HL-60/S4 treated with retinoic acid at 250 ng/mL for 4 days and 3 days (cell line): Measurements from ENCODE around the gene WDR7.

ENCODE experiments used
- in situ Hi-C: fragments of 300-500 bp; cut with MboI; formaldehyde crosslinking; loops from 2 replicates; pipeline ENCODE4 v1.7.0; 2022; ENCODE audit warnings: low sequenced_read_pairs

Gene WDR7

GRCh38 chr18:56721031-56721430, 69.9 kb downstream of the WDR7 start:
- in situ Hi-C loops = no loop called here

- in situ Hi-C loops = no loop called here
Observed at GRCh38 chr18:56721491-56721890, 70.3 kb downstream of the WDR7 start.

GRCh38 chr18:56722518-56722917, 71.4 kb downstream of the WDR7 start:
- in situ Hi-C loops = no loop called here

- in situ Hi-C loops = no loop called here
Observed at GRCh38 chr18:56723068-56723467, 71.9 kb downstream of the WDR7 start.

- in situ Hi-C loops = no loop called here
Observed at GRCh38 chr18:56723706-56724105, 72.5 kb downstream of the WDR7 start.

GRCh38 chr18:56726906-56727305, 75.7 kb downstream of the WDR7 start:
- in situ Hi-C loops = no loop called here

- in situ Hi-C loops = no loop called here
Observed at GRCh38 chr18:56727399-56727798, 76.2 kb downstream of the WDR7 start.

- in situ Hi-C loops = no loop called here
Observed at GRCh38 chr18:56728741-56729140, 77.6 kb downstream of the WDR7 start.

GRCh38 chr18:56738184-56738583, 87.0 kb downstream of the WDR7 start:
- in situ Hi-C loops = no loop called here

GRCh38 chr18:56739731-56740130, 88.6 kb downstream of the WDR7 start:
- in situ Hi-C loops = no loop called here

- in situ Hi-C loops = no loop called here
Observed at GRCh38 chr18:56740645-56741044, 89.5 kb downstream of the WDR7 start.

- in situ Hi-C loops = no loop called here
Observed at GRCh38 chr18:56741685-56742084, 90.5 kb downstream of the WDR7 start.

GRCh38 chr18:56743115-56743514, 92.0 kb downstream of the WDR7 start:
- in situ Hi-C loops = no loop called here

- in situ Hi-C loops = no loop called here
Observed at GRCh38 chr18:56747032-56747658, 96.0 kb downstream of the WDR7 start.

- in situ Hi-C loops = no loop called here
Observed at GRCh38 chr18:56747857-56748256, 96.7 kb downstream of the WDR7 start.

GRCh38 chr18:56748698-56749268, 97.6 kb downstream of the WDR7 start:
- in situ Hi-C loops = no loop called here

GRCh38 chr18:56756966-56757365, 105.8 kb downstream of the WDR7 start:
- in situ Hi-C loops = no loop called here

- in situ Hi-C loops = no loop called here
Observed at GRCh38 chr18:56770097-56770496, 118.9 kb downstream of the WDR7 start.

GRCh38 chr18:56770873-56771272, 119.7 kb downstream of the WDR7 start:
- in situ Hi-C loops = no loop called here

- in situ Hi-C loops = no loop called here
Observed at GRCh38 chr18:56775701-56776100, 124.5 kb downstream of the WDR7 start.

GRCh38 chr18:56787390-56787789, 136.2 kb downstream of the WDR7 start:
- in situ Hi-C loops = no loop called here

GRCh38 chr18:56789004-56789888, 138.1 kb downstream of the WDR7 start:
- in situ Hi-C loops = no loop called here
